Measurements from ENCODE around the gene LRFN4.

Gene LRFN4

DNA sequence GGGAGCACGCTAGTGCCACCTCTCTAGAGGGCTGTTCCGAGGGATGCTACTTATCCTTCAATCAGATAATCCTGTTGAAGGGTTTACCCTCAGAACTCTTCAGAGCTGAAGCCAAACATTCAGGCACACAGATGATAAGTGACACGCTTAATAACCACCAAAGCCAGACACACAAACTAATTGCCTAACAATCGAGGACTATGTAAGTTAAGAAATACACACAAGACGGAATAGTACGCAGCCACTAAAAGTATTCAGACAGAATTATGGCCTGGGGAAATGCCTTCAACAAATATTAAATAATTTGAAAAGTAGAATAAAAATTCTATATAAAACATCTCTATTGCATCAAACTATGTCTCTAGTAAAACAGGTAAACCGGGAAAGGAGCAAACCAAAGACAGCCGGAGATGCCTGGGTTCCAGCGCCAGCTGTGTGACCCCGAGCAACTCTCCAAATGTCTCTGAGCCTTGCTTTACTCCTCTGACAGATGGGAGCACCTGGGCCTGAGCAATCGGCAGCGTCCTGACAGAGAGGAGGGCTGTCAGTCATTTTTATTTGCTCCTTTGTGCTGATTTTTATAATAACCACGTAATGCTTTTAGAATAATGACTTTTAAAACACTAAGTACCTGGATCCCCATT is 11.3 kb downstream of the LRFN4 start:
- no peak for DNase-seq (ENCODE audit: low read depth)
- H3K4me3 ChIP-seq (ENCODE audit: control insufficient read depth, low read depth, low read length): no peak overlapping the region
- TF ChIP-seq CTCF (IDR thresholded peaks at IDR 0.05; ENCODE audit: control insufficient read depth, insufficient read depth, low read depth, low read length, missing control alignments): no peak

GRCh38 chr11:66868726-66869566 is 12.1 kb downstream of the LRFN4 start:
- no peak for DNase-seq (ENCODE audit: low read depth)
- H3K4me3 ChIP-seq (ENCODE audit: control insufficient read depth, low read depth, low read length): no peak overlapping the region
- no peak for TF ChIP-seq CTCF (IDR thresholded peaks at IDR 0.05; ENCODE audit: control insufficient read depth, insufficient read depth, low read depth, low read length, missing control alignments)

DNA sequence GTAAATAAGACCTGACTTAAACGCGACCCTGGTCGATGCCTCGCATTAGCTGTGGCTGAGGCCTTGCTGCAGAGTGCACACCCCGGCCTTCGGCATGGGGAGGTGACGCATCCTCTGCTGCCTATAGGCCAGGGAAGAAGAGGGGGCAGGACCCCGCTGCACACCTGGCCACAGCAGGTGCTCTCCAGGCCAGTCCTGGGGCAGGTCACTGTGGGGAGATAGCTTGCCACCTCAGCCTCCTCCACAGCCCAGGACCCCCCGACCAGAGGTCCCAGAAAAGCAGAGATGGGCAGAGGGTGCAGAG is 12.7 kb downstream of the LRFN4 start:
- no peak for TF ChIP-seq CTCF (IDR thresholded peaks at IDR 0.05; ENCODE audit: control insufficient read depth, insufficient read depth, low read depth, low read length, missing control alignments)
- H3K4me3 ChIP-seq (ENCODE audit: control insufficient read depth, low read depth, low read length): no peak overlapping the region

DNA sequence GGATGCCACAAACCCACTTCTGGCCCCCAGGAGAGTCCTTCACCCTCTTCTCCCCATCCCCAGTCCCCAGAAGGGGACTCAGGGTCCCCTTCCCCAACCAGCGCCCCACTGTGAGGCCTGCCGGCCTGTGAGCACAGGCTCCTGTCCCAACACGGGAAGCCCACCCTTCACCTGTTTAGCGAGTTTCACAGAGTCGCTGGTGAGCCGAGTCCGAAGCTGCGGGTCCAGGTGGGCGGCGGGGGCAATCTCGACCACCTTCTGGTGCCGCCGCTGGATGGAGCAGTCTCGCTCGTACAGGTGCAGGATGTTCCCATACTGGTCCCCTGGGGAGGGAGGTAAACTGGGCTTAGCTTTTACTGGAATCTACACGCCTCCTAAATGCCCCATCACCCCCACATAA is 13.3 kb downstream of the LRFN4 start:
- no peak for TF ChIP-seq CTCF (IDR thresholded peaks at IDR 0.05; ENCODE audit: control insufficient read depth, insufficient read depth, low read depth, low read length, missing control alignments)
- H3K4me3 ChIP-seq (ENCODE audit: control insufficient read depth, low read depth, low read length): no peak overlapping the region
- no peak for DNase-seq (ENCODE audit: low read depth)

More for the DNA sequence above, 12.7 kb downstream of the LRFN4 start:
- no peak for DNase-seq (ENCODE audit: low read depth)

GRCh38 chr11:66870616-66871520 is 14.0 kb downstream of the LRFN4 start:
- H3K4me3 ChIP-seq (ENCODE audit: control insufficient read depth, low read depth, low read length): no peak overlapping the region
- DNase-seq (ENCODE audit: low read depth): no peak
- no peak for TF ChIP-seq CTCF (IDR thresholded peaks at IDR 0.05; ENCODE audit: control insufficient read depth, insufficient read depth, low read depth, low read length, missing control alignments)

GRCh38 chr11:66871521-66871901 is 14.6 kb downstream of the LRFN4 start:
- H3K4me3 ChIP-seq (ENCODE audit: control insufficient read depth, low read depth, low read length): no peak overlapping the region
- TF ChIP-seq CTCF (IDR thresholded peaks at IDR 0.05; ENCODE audit: control insufficient read depth, insufficient read depth, low read depth, low read length, missing control alignments): no peak
- DNase-seq (ENCODE audit: low read depth): no peak
